HEK293 (cell line): ENCODE results near the gene DHRS4.

ENCODE experiments used
- CTCF ChIA-PET: fragments of 350-600 bp; formaldehyde crosslinking; extraction: SDS; loops from one replicate; lab custom pipeline; 2021; ENCODE audit warnings: antibody characterized with exemption; lab: Yijun Ruan, JAX
- POLR2A ChIA-PET: fragments of 300-600 bp; formaldehyde crosslinking; extraction: SDS; loops from one replicate; lab custom pipeline; 2020; ENCODE audit warnings: antibody characterized with exemption, inconsistent platforms; lab: Yijun Ruan, JAX
- H3K27ac ChIP-seq: fragments of 200-500 bp; sonication (Bioruptor generic); 2 replicates; pipeline ENCODE4 v1.5.1; 2014; ENCODE audit warnings: low read depth, low read length, control low read depth, inconsistent platforms; ENCODE audit errors: extremely low read depth
- H3K36me3 ChIP-seq, 2 experiments: fragments of 200-500 bp in 1 of 2; sonication (Bioruptor generic) in 1 of 2; 1 replicate in 1 of 2; 2 replicates in 1 of 2; pipeline ENCODE4 v1.5.1; 2014 to 2017; ENCODE audit warnings: inconsistent platforms in 2 of 2, low read length in 2 of 2; ENCODE audit not compliant: control insufficient read depth in 2 of 2, insufficient read depth in 1 of 2
- H3K4me1 ChIP-seq: fragments of 200-500 bp; sonication (Bioruptor generic); 2 replicates; pipeline ENCODE4 v1.5.1; 2014; ENCODE audit warnings: mild to moderate bottlenecking, low read length, inconsistent platforms; ENCODE audit not compliant: control insufficient read depth, insufficient read depth
- H3K4me3 ChIP-seq: 2 replicates; pipeline ENCODE4 v1.5.1; 2011; ENCODE audit warnings: low read depth, mild to moderate bottlenecking, control low read depth, low read length, moderate library complexity
- H3K9me3 ChIP-seq: fragments of 200-500 bp; sonication (Bioruptor generic); 2 replicates; pipeline ENCODE4 v1.5.1; 2014; ENCODE audit warnings: low read depth, low read length, inconsistent platforms; ENCODE audit not compliant: control insufficient read depth, insufficient read depth
- BCL11B ChIP-seq: fragments of 450-650 bp; formaldehyde crosslinking; IDR thresholded peaks from 2 replicates; pipeline ENCODE4 v1.5.1; 2016; ENCODE audit warnings: low read depth, missing biosample characterization, missing genetic modification characterization
- GLI2 ChIP-seq: fragments of 450-650 bp; formaldehyde crosslinking; IDR thresholded peaks from 2 replicates; pipeline ENCODE4; 2017; ENCODE audit warnings: missing biosample characterization, missing genetic modification characterization, low read depth, borderline replicate concordance
- MZF1 ChIP-seq: fragments of 450-650 bp; formaldehyde crosslinking; IDR thresholded peaks from 2 replicates; pipeline ENCODE4 v1.5.1; 2017; ENCODE audit warnings: missing biosample characterization, missing genetic modification characterization, borderline replicate concordance
- OSR2 ChIP-seq: fragments of 450-650 bp; formaldehyde crosslinking; IDR thresholded peaks from 2 replicates; pipeline ENCODE4 v1.5.1; 2016; ENCODE audit warnings: missing biosample characterization, missing genetic modification characterization
- ZBTB17 ChIP-seq: fragments of 450-650 bp; formaldehyde crosslinking; IDR thresholded peaks from 2 replicates; pipeline ENCODE4 v1.5.1; 2016; ENCODE audit warnings: missing biosample characterization, missing genetic modification characterization
- ZBTB8A ChIP-seq: fragments of 450-650 bp; formaldehyde crosslinking; IDR thresholded peaks from 2 replicates; pipeline ENCODE4 v1.5.1; 2016; ENCODE audit warnings: missing biosample characterization, missing genetic modification characterization
- ZEB2 ChIP-seq: fragments of 450-650 bp; formaldehyde crosslinking; IDR thresholded peaks from 2 replicates; pipeline ENCODE4 v1.5.1; 2016; ENCODE audit warnings: missing biosample characterization, missing genetic modification characterization
- ZFP37 ChIP-seq: fragments of 450-650 bp; formaldehyde crosslinking; IDR thresholded peaks from 2 replicates; pipeline ENCODE4 v1.5.1; 2016; ENCODE audit warnings: missing biosample characterization, missing genetic modification characterization
- ZFP41 ChIP-seq: fragments of 450-650 bp; formaldehyde crosslinking; IDR thresholded peaks from 2 replicates; pipeline ENCODE4 v1.5.1; 2016; ENCODE audit warnings: missing biosample characterization, missing genetic modification characterization, borderline replicate concordance
- ZNF112 ChIP-seq: fragments of 450-650 bp; formaldehyde crosslinking; IDR thresholded peaks from 2 replicates; pipeline ENCODE4 v1.5.0; 2017; ENCODE audit warnings: missing biosample characterization, missing genetic modification characterization
- ZNF132 ChIP-seq: fragments of 450-650 bp; formaldehyde crosslinking; IDR thresholded peaks from 2 replicates; pipeline ENCODE4 v1.5.1; 2017; ENCODE audit warnings: missing biosample characterization, missing genetic modification characterization, borderline replicate concordance
- ZNF138 ChIP-seq: fragments of 450-650 bp; formaldehyde crosslinking; IDR thresholded peaks from 2 replicates; pipeline ENCODE4 v1.5.1; 2016; ENCODE audit warnings: missing biosample characterization, missing genetic modification characterization, borderline replicate concordance
- ZNF174 ChIP-seq: fragments of 450-650 bp; formaldehyde crosslinking; IDR thresholded peaks from 2 replicates; pipeline ENCODE4 v1.5.0; 2017; ENCODE audit warnings: missing biosample characterization, mild to moderate bottlenecking, missing genetic modification characterization
- ZNF175 ChIP-seq: fragments of 450-650 bp; formaldehyde crosslinking; IDR thresholded peaks from 2 replicates; pipeline ENCODE4 v1.5.1; 2016; ENCODE audit warnings: missing biosample characterization, missing genetic modification characterization
- ZNF184 ChIP-seq: fragments of 450-650 bp; IDR thresholded peaks from 2 replicates; pipeline ENCODE4 v1.5.1; 2018; ENCODE audit warnings: missing biosample characterization, mild to moderate bottlenecking, missing genetic modification characterization
- ZNF214 ChIP-seq: fragments of 450-650 bp; formaldehyde crosslinking; IDR thresholded peaks from 2 replicates; pipeline ENCODE4 v1.5.1; 2017; ENCODE audit warnings: missing biosample characterization, mild to moderate bottlenecking, missing genetic modification characterization, borderline replicate concordance
- ZNF239 ChIP-seq: fragments of 450-650 bp; formaldehyde crosslinking; IDR thresholded peaks from 2 replicates; pipeline ENCODE4 v1.5.1; 2016; ENCODE audit warnings: missing biosample characterization, missing genetic modification characterization
- ZNF292 ChIP-seq: fragments of 450-650 bp; formaldehyde crosslinking; IDR thresholded peaks from 2 replicates; pipeline ENCODE4 v1.5.1; 2016; ENCODE audit warnings: low read depth, missing biosample characterization, missing genetic modification characterization, borderline replicate concordance
- ZNF335 ChIP-seq: fragments of 450-650 bp; formaldehyde crosslinking; conservative IDR thresholded peaks from 2 replicates; pipeline ENCODE4 v1.5.1; 2016; ENCODE audit warnings: missing biosample characterization, missing genetic modification characterization
- ZNF341 ChIP-seq: fragments of 450-650 bp; formaldehyde crosslinking; IDR thresholded peaks from 2 replicates; pipeline ENCODE4; 2016; ENCODE audit warnings: low read depth, missing biosample characterization, missing genetic modification characterization
- ZNF514 ChIP-seq: fragments of 450-650 bp; formaldehyde crosslinking; IDR thresholded peaks from 2 replicates; pipeline ENCODE4 v1.5.1; 2016; ENCODE audit warnings: missing biosample characterization, missing genetic modification characterization
- ZNF660 ChIP-seq: fragments of 450-650 bp; IDR thresholded peaks from 2 replicates; pipeline ENCODE4 v1.5.1; 2018; ENCODE audit warnings: missing biosample characterization, mild to moderate bottlenecking, missing genetic modification characterization
- ZNF707 ChIP-seq: fragments of 450-650 bp; formaldehyde crosslinking; IDR thresholded peaks from 2 replicates; pipeline ENCODE4 v1.5.1; 2016; ENCODE audit warnings: missing biosample characterization, missing genetic modification characterization
- ZNF747 ChIP-seq: fragments of 450-650 bp; formaldehyde crosslinking; IDR thresholded peaks from 2 replicates; pipeline ENCODE4 v1.5.1; 2016; ENCODE audit warnings: missing biosample characterization, missing genetic modification characterization
- ZNF843 ChIP-seq: fragments of 450-650 bp; formaldehyde crosslinking; IDR thresholded peaks from 2 replicates; pipeline ENCODE4 v1.5.1; 2016; ENCODE audit warnings: missing biosample characterization, missing genetic modification characterization
- TF ChIP-seq, protein P1 (sequence below): fragments of 450-650 bp; formaldehyde crosslinking; IDR thresholded peaks from 2 replicates; pipeline ENCODE4 v1.5.1; 2016; ENCODE audit warnings: missing biosample characterization, missing genetic modification characterization
- TF ChIP-seq, protein P2 (sequence below): fragments of 450-650 bp; formaldehyde crosslinking; IDR thresholded peaks from 2 replicates; pipeline ENCODE4 v1.5.1; 2016; ENCODE audit warnings: missing biosample characterization, missing genetic modification characterization, low read depth
- TF ChIP-seq, protein P3 (sequence below): sonication (generic); formaldehyde crosslinking; IDR thresholded peaks from 2 replicates; pipeline ENCODE4 v1.8.1; 2022; ENCODE audit warnings: mild to moderate bottlenecking, moderate library complexity, missing genetic modification reagents
- TF ChIP-seq, protein P4 (sequence below): fragments of 450-650 bp; formaldehyde crosslinking; IDR thresholded peaks from 2 replicates; pipeline ENCODE4 v1.5.1; 2017; ENCODE audit warnings: missing biosample characterization, mild to moderate bottlenecking, missing genetic modification characterization, moderate library complexity

DHRS4 gene

DNA sequence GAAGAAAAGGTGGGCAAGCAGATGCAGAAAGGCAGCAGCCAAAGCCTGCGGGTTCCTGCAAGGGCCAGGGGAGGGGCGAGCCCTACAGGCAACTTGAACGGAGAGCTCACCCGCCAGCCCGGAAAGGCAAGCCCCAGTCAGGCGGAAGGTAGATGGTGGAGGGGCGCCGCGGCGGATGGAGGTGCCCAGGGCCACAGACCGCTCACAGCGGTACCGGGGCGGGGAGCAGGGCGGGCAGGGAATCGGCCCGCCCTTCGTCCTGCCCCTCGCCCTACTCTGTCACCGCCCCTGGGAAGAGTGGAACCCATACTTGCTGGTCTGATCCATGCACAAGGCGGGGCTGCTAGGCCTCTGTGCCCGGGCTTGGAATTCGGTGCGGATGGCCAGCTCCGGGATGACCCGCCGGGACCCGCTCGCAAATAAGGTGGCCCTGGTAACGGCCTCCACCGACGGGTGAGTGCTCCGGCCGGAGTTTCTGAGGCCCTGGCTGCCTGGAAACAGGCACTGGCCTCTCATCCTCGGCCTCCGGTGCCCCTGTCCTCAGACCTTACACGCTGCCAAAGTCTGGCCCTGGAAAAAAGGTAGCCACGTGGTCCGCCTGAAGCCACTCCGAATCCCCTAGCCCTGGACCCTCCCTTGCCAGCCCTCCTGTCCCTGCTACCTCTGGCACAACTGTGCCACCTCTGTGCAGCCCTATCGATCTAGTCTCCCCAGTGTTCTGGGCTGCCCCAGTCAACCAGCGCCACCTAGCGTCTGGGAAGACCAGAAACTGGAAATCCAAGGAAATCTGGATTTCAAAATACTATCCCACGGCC lies at the start of gene DHRS4:
Gene DHRS4 (plus strand): TSS at position 307 of the 815 bp plus-strand sequence. CDS start 19 bp downstream, at position 326.
- no peaks in the 10 kb centered on the region for H3K9me3 ChIP-seq
- peak within 1 kb of the TSS; percentile 61; the same call in 1 of the 2 replicates for H3K27ac ChIP-seq
- ChIA-PET CTCF (interaction anchor here (0.6 to 3.8 kb wide), 13 partner anchors 9 to 648 kb away, joined by 3 to 13 read pairs (median 4); partner anchors contain the start of gene AP1G2), POLR2A (interaction anchor here (1.2 kb wide), 1 partner anchor 140 kb away, joined by 4 read pairs; the partner anchor contains the start of gene PCK2)
- H3K36me3 ChIP-seq: peaks cover 0 to 5% of the 10 kb centered on the region in 2 experiments; a peak in 1 of 3 replicates
- no peaks in the 10 kb centered on the region for H3K4me1 ChIP-seq
- H3K4me3 ChIP-seq: peak within 1 kb of the TSS; percentile 94
- TF ChIP-seq OSR2 (tag by site-specific recombination): no peak
- TF ChIP-seq ZNF174 (tag by site-specific recombination): no peak
- TF ChIP-seq ZNF747 (tag by site-specific recombination): no peak
- no peak for TF ChIP-seq ZNF132 (tag by site-specific recombination)
- TF ChIP-seq ZFP41 (tag by site-specific recombination): no peak
- TF ChIP-seq ZNF214 (tag by site-specific recombination): no peak
- TF ChIP-seq ZNF707: no peak
- no peak for TF ChIP-seq BCL11B (tag by site-specific recombination)
- TF ChIP-seq ZNF292 (tag by site-specific recombination): no peak
- TF ChIP-seq ZNF514 (tag by site-specific recombination): no peak
- TF ChIP-seq, protein P1, sequence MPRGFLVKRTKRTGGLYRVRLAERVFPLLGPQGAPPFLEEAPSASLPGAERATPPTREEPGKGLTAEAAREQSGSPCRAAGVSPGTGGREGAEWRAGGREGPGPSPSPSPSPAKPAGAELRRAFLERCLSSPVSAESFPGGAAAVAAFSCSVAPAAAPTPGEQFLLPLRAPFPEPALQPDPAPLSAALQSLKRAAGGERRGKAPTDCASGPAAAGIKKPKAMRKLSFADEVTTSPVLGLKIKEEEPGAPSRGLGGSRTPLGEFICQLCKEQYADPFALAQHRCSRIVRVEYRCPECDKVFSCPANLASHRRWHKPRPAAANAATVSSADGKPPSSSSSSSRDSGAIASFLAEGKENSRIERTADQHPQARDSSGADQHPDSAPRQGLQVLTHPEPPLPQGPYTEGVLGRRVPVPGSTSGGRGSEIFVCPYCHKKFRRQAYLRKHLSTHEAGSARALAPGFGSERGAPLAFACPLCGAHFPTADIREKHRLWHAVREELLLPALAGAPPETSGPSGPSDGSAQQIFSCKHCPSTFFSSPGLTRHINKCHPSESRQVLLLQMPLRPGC (tag by site-specific recombination): peak; percentile 60; the same call in 1 of the 2 replicates
- TF ChIP-seq ZEB2 (tag by site-specific recombination): 0 out of 2 replicates have a peak, but pooled peaks have one; percentile 52
- TF ChIP-seq ZNF138 (tag by site-specific recombination): no peak
- TF ChIP-seq ZNF335 (tag by site-specific recombination): peak; percentile 97
- TF ChIP-seq ZFP37 (tag by site-specific recombination): peak; percentile 90
- TF ChIP-seq ZNF175 (tag by site-specific recombination): no peak
- no peak; the same call in 1 of the 2 replicates for TF ChIP-seq ZNF660 (tag by site-specific recombination)
- TF ChIP-seq, protein P2, sequence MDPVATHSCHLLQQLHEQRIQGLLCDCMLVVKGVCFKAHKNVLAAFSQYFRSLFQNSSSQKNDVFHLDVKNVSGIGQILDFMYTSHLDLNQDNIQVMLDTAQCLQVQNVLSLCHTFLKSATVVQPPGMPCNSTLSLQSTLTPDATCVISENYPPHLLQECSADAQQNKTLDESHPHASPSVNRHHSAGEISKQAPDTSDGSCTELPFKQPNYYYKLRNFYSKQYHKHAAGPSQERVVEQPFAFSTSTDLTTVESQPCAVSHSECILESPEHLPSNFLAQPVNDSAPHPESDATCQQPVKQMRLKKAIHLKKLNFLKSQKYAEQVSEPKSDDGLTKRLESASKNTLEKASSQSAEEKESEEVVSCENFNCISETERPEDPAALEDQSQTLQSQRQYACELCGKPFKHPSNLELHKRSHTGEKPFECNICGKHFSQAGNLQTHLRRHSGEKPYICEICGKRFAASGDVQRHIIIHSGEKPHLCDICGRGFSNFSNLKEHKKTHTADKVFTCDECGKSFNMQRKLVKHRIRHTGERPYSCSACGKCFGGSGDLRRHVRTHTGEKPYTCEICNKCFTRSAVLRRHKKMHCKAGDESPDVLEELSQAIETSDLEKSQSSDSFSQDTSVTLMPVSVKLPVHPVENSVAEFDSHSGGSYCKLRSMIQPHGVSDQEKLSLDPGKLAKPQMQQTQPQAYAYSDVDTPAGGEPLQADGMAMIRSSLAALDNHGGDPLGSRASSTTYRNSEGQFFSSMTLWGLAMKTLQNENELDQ: no peak
- TF ChIP-seq, protein P3, sequence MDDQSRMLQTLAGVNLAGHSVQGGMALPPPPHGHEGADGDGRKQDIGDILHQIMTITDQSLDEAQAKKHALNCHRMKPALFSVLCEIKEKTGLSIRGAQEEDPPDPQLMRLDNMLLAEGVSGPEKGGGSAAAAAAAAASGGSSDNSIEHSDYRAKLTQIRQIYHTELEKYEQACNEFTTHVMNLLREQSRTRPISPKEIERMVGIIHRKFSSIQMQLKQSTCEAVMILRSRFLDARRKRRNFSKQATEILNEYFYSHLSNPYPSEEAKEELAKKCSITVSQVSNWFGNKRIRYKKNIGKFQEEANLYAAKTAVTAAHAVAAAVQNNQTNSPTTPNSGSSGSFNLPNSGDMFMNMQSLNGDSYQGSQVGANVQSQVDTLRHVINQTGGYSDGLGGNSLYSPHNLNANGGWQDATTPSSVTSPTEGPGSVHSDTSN (CRISPR knock-in tag): 0 out of 2 replicates have a peak, but pooled peaks have one; percentile 53
- peak; percentile 54; the same call in 1 of the 2 replicates for TF ChIP-seq ZNF341 (tag by site-specific recombination)
- TF ChIP-seq, protein P4, sequence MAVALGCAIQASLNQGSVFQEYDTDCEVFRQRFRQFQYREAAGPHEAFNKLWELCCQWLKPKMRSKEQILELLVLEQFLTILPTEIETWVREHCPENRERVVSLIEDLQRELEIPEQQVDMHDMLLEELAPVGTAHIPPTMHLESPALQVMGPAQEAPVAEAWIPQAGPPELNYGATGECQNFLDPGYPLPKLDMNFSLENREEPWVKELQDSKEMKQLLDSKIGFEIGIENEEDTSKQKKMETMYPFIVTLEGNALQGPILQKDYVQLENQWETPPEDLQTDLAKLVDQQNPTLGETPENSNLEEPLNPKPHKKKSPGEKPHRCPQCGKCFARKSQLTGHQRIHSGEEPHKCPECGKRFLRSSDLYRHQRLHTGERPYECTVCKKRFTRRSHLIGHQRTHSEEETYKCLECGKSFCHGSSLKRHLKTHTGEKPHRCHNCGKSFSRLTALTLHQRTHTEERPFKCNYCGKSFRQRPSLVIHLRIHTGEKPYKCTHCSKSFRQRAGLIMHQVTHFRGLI (tag by site-specific recombination): no peak
- TF ChIP-seq ZNF112 (tag by site-specific recombination): no peak
- TF ChIP-seq ZNF843 (tag by site-specific recombination): 0 out of 2 replicates have a peak, but pooled peaks have one; percentile 10
- no peak for TF ChIP-seq GLI2 (tag by site-specific recombination)
- TF ChIP-seq ZNF184 (tag by site-specific recombination): 0 out of 2 replicates have a peak, but pooled peaks have one; percentile 17
- no peak for TF ChIP-seq ZNF239 (tag by site-specific recombination)
- TF ChIP-seq ZBTB8A (tag by site-specific recombination): peak; percentile 82
- no peak for TF ChIP-seq MZF1 (tag by site-specific recombination)
- TF ChIP-seq ZBTB17: peak; percentile 90
